ENCODE results near the gene CDC42SE2. TPM values are rescaled to one million over a fixed set of nuclear protein-coding genes. Genes with fewer than 3 reads are reported as not detected.

The CDC42SE2 gene
- total RNA-seq, 1 experiment from 2014 or later: 46.1 TPM

GRCh38 chr5:131229623-131230022 is 34.2 kb upstream of the CDC42SE2 start:
- ATAC-seq (no peak), DNase-seq (ENCODE audit: low read depth, low spot score) (no peak)
- H3K27me3 ChIP-seq (ENCODE audit: control insufficient read depth, insufficient read depth, low read length): no peaks in the 10 kb centered on the region
- no peaks in the 10 kb centered on the region for H3K9me3 ChIP-seq (ENCODE audit: control insufficient read depth, insufficient read depth, low read depth, low read length)
- intact Hi-C loops (cut with micrococcal nuclease; ENCODE audit: unreplicated experiment): no loop called here
- H3K27ac ChIP-seq (ENCODE audit: low read length): no peak overlapping the region
- no peaks in the 10 kb centered on the region for H3K4me1 ChIP-seq (ENCODE audit: control insufficient read depth, insufficient read depth, low read length)
- ChIA-PET POLR2A (no interaction called here), CTCF (interaction anchor here (0.7 kb wide), 1 partner anchor 23 kb away, joined by 3 read pairs; no protein-coding TSS in a partner anchor)
- H3K36me3 ChIP-seq (ENCODE audit: control insufficient read depth, insufficient read depth, low read length): no peaks in the 10 kb centered on the region
- H3K4me3 ChIP-seq (ENCODE audit: low read depth in 2 of 2, low read length in 2 of 2): no peak overlapping the region
- BruUV-seq (replicated peaks): no TSS peak
- in situ Hi-C loops (cut with HindIII; ENCODE audit: low pct_unique_long_range_greater_than_20kb, low sequenced_read_pairs): no loop called here
- TF ChIP-seq REST (IDR thresholded peaks at IDR 0.05; ENCODE audit: insufficient read depth in 1 of 2, low read depth in 2 of 2, low read length in 1 of 2) (no peak), SIN3A (IDR thresholded peaks at IDR 0.05; ENCODE audit: borderline replicate concordance, insufficient read depth, low read depth, low read length) (no peak), CTCF (IDR thresholded peaks at IDR 0.05) (no peak), TCF7L2 (IDR thresholded peaks at IDR 0.05; ENCODE audit: low read depth, low read length) (no peak), POLR2AphosphoS5 (IDR thresholded peaks at IDR 0.05; ENCODE audit: low read depth, low read length) (no peak)

- BruUV-seq (replicated peaks): no TSS peak
These were observed 33.4 kb upstream of the CDC42SE2 start for GRCh38 chr5:131230406-131230805.

More at GRCh38 chr5:131230406-131230805, 33.4 kb upstream of the CDC42SE2 start:
- intact Hi-C loops (cut with micrococcal nuclease; ENCODE audit: unreplicated experiment) (no loop called here), in situ Hi-C loops (cut with HindIII; ENCODE audit: low pct_unique_long_range_greater_than_20kb, low sequenced_read_pairs) (no loop called here)
- H3K4me3 ChIP-seq (ENCODE audit: low read depth in 2 of 2, low read length in 2 of 2): peak overlapping the region in 1 of 2 experiments; percentile 12; a peak in 1 of 4 replicates
- POLR2A ChIA-PET: no interaction called here
- no peaks in the 10 kb centered on the region for H3K9me3 ChIP-seq (ENCODE audit: control insufficient read depth, insufficient read depth, low read depth, low read length)
- CTCF ChIA-PET: no interaction called here
- no peak overlapping the region for H3K27ac ChIP-seq (ENCODE audit: low read length)
- no peaks in the 10 kb centered on the region for H3K27me3 ChIP-seq (ENCODE audit: control insufficient read depth, insufficient read depth, low read length)
- TF ChIP-seq REST (IDR thresholded peaks at IDR 0.05; ENCODE audit: insufficient read depth in 1 of 2, low read depth in 2 of 2, low read length in 1 of 2) (no peak), SIN3A (IDR thresholded peaks at IDR 0.05; ENCODE audit: borderline replicate concordance, insufficient read depth, low read depth, low read length) (no peak), TCF7L2 (IDR thresholded peaks at IDR 0.05; ENCODE audit: low read depth, low read length) (no peak), CTCF (IDR thresholded peaks at IDR 0.05) (no peak), POLR2AphosphoS5 (IDR thresholded peaks at IDR 0.05; ENCODE audit: low read depth, low read length) (no peak)
- no peaks in the 10 kb centered on the region for H3K36me3 ChIP-seq (ENCODE audit: control insufficient read depth, insufficient read depth, low read length)
- no peak for DNase-seq (ENCODE audit: low read depth, low spot score)
- ATAC-seq: peak; percentile 65
- no peaks in the 10 kb centered on the region for H3K4me1 ChIP-seq (ENCODE audit: control insufficient read depth, insufficient read depth, low read length)
